Esophagus mucosa (tissue), 1 donor: ENCODE results near the gene RELT. TPM values are rescaled to one million over a fixed set of nuclear protein-coding genes. Genes with fewer than 3 reads are reported as not detected.

Source experiments
- ATAC-seq: fragments of 200-7000 bp; cut with Tn5 transposase; one replicate; pipeline ENCODE4 v1.9.1; 2020
- total RNA-seq: library from RNA; stranded (reverse); gene quantifications from one replicate; pipeline ENCODE4 v1.2.4, GENCODE V29; 2023
- donor health status: DM: yes; HTN: yes; CAD: no.

The RELT gene
- total RNA-seq, 1 donor from 2014 or later = 3.9 TPM

GRCh38 chr11:73439002-73439843 is 63.0 kb downstream of the RELT start:
- no peak for ATAC-seq

- no peak for ATAC-seq
Measured at GRCh38 chr11:73445980-73446379, 69.8 kb downstream of the RELT start.

- no peak for ATAC-seq
Measured at GRCh38 chr11:73446766-73447165, 70.6 kb downstream of the RELT start.

Other genes with a start within 250 kb of the RELT start
- 7.3 TPM for gene FCHSD2, start 234.1 kb upstream of the RELT start, total RNA-seq
- gene P2RY2, start 158.1 kb upstream of the RELT start, total RNA-seq = 44.3 TPM
- gene P2RY6, start 104.1 kb upstream of the RELT start, total RNA-seq = 1.0 TPM
- gene ARHGEF17, start 68.1 kb upstream of the RELT start, total RNA-seq = 5.4 TPM
- gene FAM168A, start 221.7 kb downstream of the RELT start, total RNA-seq = 10.1 TPM